OCI-LY1 (cell line): Measurements from ENCODE around the gene GMEB2.
"Not testable (repeated sequence)": the region's sequence is repeated elsewhere in the genome, so short reads cannot be mapped to it uniquely, and the experiment has no call there.

ENCODE experiments used
- H2AFZ ChIP-seq: fragments of 200-600 bp; sonication (generic), shearing (Covaris generic); 2 replicates; pipeline ENCODE4 v1.6.0; 2014; ENCODE audit warnings: antibody characterized with exemption, mild to moderate bottlenecking, low read length
- H3F3A ChIP-seq: fragments of 200-600 bp; sonication (generic), shearing (Covaris generic); 2 replicates; pipeline ENCODE4 v1.6.0; 2014; ENCODE audit warnings: mild to moderate bottlenecking, antibody characterized with exemption, low read length, moderate library complexity; ENCODE audit not compliant: insufficient read depth
- H3K27ac ChIP-seq: fragments of 200-600 bp; sonication (generic); 2 replicates; pipeline ENCODE4 v1.5.1; 2014; ENCODE audit warnings: low read length, mixed run types, mild to moderate bottlenecking, low read depth; ENCODE audit not compliant: poor library complexity, severe bottlenecking
- H3K27me3 ChIP-seq: fragments of 200-600 bp; sonication (generic); 2 replicates; pipeline ENCODE4 v1.6.0; 2014; ENCODE audit warnings: antibody characterized with exemption, mild to moderate bottlenecking, low read length, moderate library complexity; ENCODE audit not compliant: insufficient read depth
- H3K36me3 ChIP-seq: fragments of 200-600 bp; sonication (generic); 2 replicates; pipeline ENCODE4 v1.6.1; 2014; ENCODE audit warnings: mild to moderate bottlenecking, antibody characterized with exemption, low read length, moderate library complexity, mixed read lengths; ENCODE audit not compliant: insufficient read depth
- H3K4me1 ChIP-seq: fragments of 200-600 bp; sonication (generic); 2 replicates; pipeline ENCODE4 v1.5.1; 2014; ENCODE audit warnings: mild to moderate bottlenecking, low read length, moderate library complexity; ENCODE audit not compliant: insufficient read depth, severe bottlenecking
- H3K4me2 ChIP-seq: fragments of 200-600 bp; sonication (generic), shearing (Covaris generic); 2 replicates; pipeline ENCODE4 v1.6.1; 2014; ENCODE audit warnings: low read length
- H3K4me3 ChIP-seq: fragments of 200-600 bp; sonication (generic); 2 replicates; pipeline ENCODE4 v1.5.1; 2014; ENCODE audit warnings: low read length, low read depth, mild to moderate bottlenecking, mixed read lengths; ENCODE audit not compliant: poor library complexity, severe bottlenecking
- H3K79me2 ChIP-seq: fragments of 200-600 bp; shearing (Covaris generic); 2 replicates; pipeline ENCODE4 v1.6.1; 2016; ENCODE audit warnings: mixed run types, low read length, mixed read lengths; ENCODE audit not compliant: insufficient read depth
- H3K9ac ChIP-seq: fragments of 200-600 bp; sonication (generic), shearing (Covaris generic); 2 replicates; pipeline ENCODE4 v1.6.1; 2014; ENCODE audit warnings: mild to moderate bottlenecking, low read length, mixed read lengths
- H3K9me2 ChIP-seq: fragments of 200-600 bp; sonication (generic), shearing (Covaris generic); 2 replicates; pipeline ENCODE4 v1.6.1; 2014; ENCODE audit warnings: low read depth, mild to moderate bottlenecking, low read length, mixed read lengths
- H3K9me3 ChIP-seq: fragments of 200-600 bp; shearing (Covaris generic); 2 replicates; pipeline ENCODE4 v1.6.1; 2014; ENCODE audit warnings: low read length, mixed read lengths
- H4K20me1 ChIP-seq: fragments of 200-600 bp; sonication (generic), shearing (Covaris generic); 2 replicates; pipeline ENCODE4 v1.6.0; 2016; ENCODE audit warnings: mild to moderate bottlenecking, low read length; ENCODE audit not compliant: insufficient read depth
- CTCF ChIP-seq: fragments of 200-600 bp; sonication (generic), shearing (Covaris generic); IDR thresholded peaks from 2 replicates; pipeline ENCODE4 v1.5.1; 2017; ENCODE audit warnings: mild to moderate bottlenecking, antibody characterized with exemption, low read length, moderate library complexity, mixed read lengths
- EZH2 ChIP-seq: fragments of 200-600 bp; sonication (generic), shearing (Covaris generic); IDR thresholded peaks from 2 replicates; pipeline ENCODE4 v1.8.0; 2017; ENCODE audit warnings: borderline replicate concordance, mixed run types, mild to moderate bottlenecking, antibody characterized with exemption, low read length, moderate library complexity, mixed read lengths

GMEB2 gene

GRCh38 chr20:63561624-63562396 is 65.1 kb downstream of the GMEB2 start:
- H4K20me1 ChIP-seq, result no peaks in the 10 kb centered on the region
- no peak for TF ChIP-seq CTCF
- TF ChIP-seq EZH2, result no peak
- H3K27ac ChIP-seq, result no peak overlapping the region
- H3K4me3 ChIP-seq, result no peak overlapping the region
- 0 out of 2 replicates have a peak, but pooled peaks cover 8% of the 10 kb centered on the region for H3K27me3 ChIP-seq
- no peak overlapping the region for H3K9ac ChIP-seq
- H2AFZ ChIP-seq, result no peak overlapping the region
- no peaks in the 10 kb centered on the region for H3K79me2 ChIP-seq
- no peaks in the 10 kb centered on the region for H3K4me1 ChIP-seq
- H3K9me3 ChIP-seq, result no peaks in the 10 kb centered on the region
- no peaks in the 10 kb centered on the region for H3K36me3 ChIP-seq
- H3K9me2 ChIP-seq, result no peaks in the 10 kb centered on the region
- no peaks in the 10 kb centered on the region for H3F3A ChIP-seq
- no peak overlapping the region for H3K4me2 ChIP-seq

- Histone ChIP-seq H3K27ac (no peak overlapping the region), H3K9me2 (no peaks in the 10 kb centered on the region), H4K20me1 (no peaks in the 10 kb centered on the region), H3K79me2 (no peaks in the 10 kb centered on the region), H2AFZ (no peak overlapping the region), H3K4me1 (no peaks in the 10 kb centered on the region), H3K4me2 (no peak overlapping the region), H3F3A (no peaks in the 10 kb centered on the region), H3K9ac (no peak overlapping the region), H3K36me3 (no peaks in the 10 kb centered on the region), H3K27me3 (0 out of 2 replicates have a peak, but pooled peaks cover 6% of the 10 kb centered on the region), H3K4me3 (no peak overlapping the region), H3K9me3 (no peaks in the 10 kb centered on the region)
- TF ChIP-seq CTCF (no peak), EZH2 (no peak)
These were observed 65.9 kb downstream of the GMEB2 start for GRCh38 chr20:63560856-63561609.

GRCh38 chr20:63560333-63560805 is 66.5 kb downstream of the GMEB2 start:
- no peaks in the 10 kb centered on the region for H3K36me3 ChIP-seq
- H3K4me3 ChIP-seq, result no peak overlapping the region
- no peak for TF ChIP-seq CTCF
- no peak for TF ChIP-seq EZH2

GRCh38 chr20:63559485-63560332 is 67.2 kb downstream of the GMEB2 start:
- not testable (repeated sequence) for H3K9ac ChIP-seq, H3K4me3 ChIP-seq, H3K4me2 ChIP-seq, H4K20me1 ChIP-seq, H3K4me1 ChIP-seq, H3K27ac ChIP-seq, H3K9me3 ChIP-seq, H3K9me2 ChIP-seq, H2AFZ ChIP-seq, H3K27me3 ChIP-seq, H3K36me3 ChIP-seq, H3F3A ChIP-seq, H3K79me2 ChIP-seq

More at GRCh38 chr20:63560333-63560805, 66.5 kb downstream of the GMEB2 start:
- no peak overlapping the region for H2AFZ ChIP-seq
- no peak overlapping the region for H3K4me2 ChIP-seq
- H3K9me3 ChIP-seq, result no peaks in the 10 kb centered on the region
- 0 out of 2 replicates have a peak, but pooled peaks cover 10% of the 10 kb centered on the region for H3K27me3 ChIP-seq
- no peaks in the 10 kb centered on the region for H3K79me2 ChIP-seq
- no peaks in the 10 kb centered on the region for H3F3A ChIP-seq
- no peak overlapping the region for H3K27ac ChIP-seq
- H3K4me1 ChIP-seq, result no peaks in the 10 kb centered on the region
- H4K20me1 ChIP-seq, result no peaks in the 10 kb centered on the region
- H3K9ac ChIP-seq, result no peak overlapping the region
- no peaks in the 10 kb centered on the region for H3K9me2 ChIP-seq
